Panc1 (cell line): ENCODE results near the gene NUP210. TPM values are rescaled to one million over a fixed set of nuclear protein-coding genes. Genes with fewer than 3 reads are reported as not detected.

Experiments used
- ATAC-seq: fragments of 200-7000 bp; cut with Tn5 transposase; 2 replicates; pipeline ENCODE4 v1.9.1; 2020; ENCODE audit warnings: mild to moderate bottlenecking, moderate library complexity
- BruUV-seq: library from RNA; stranded (reverse); fragments of 400-500 nt; replicated peaks from 2 replicates; lab custom pipeline; 2021; lab: Mats Ljungman, UMichigan
- CTCF ChIA-PET: fragments of 300-600 bp; sonication (Branson Sonifier 250); formaldehyde crosslinking; loops from one replicate; lab custom pipeline; 2022; ENCODE audit warnings: antibody characterized with exemption; lab: Charles Lee
- POLR2A ChIA-PET: fragments of 300-600 bp; sonication (Branson Sonifier 250); formaldehyde crosslinking; loops from one replicate; lab custom pipeline; 2022; ENCODE audit warnings: antibody characterized with exemption; lab: Charles Lee
- DNase-seq: peaks from one replicate; pipeline ENCODE4 v3.0.0-alpha.2; 2010; ENCODE audit warnings: low read depth, low spot score
- H3K27ac ChIP-seq: 2 replicates; pipeline ENCODE4 v1.5.1; 2011; ENCODE audit warnings: mild to moderate bottlenecking, low read length, inconsistent platforms
- H3K27me3 ChIP-seq: fragments of 200-500 bp; sonication (Bioruptor generic); 2 replicates; pipeline ENCODE4 v1.6.0; 2014; ENCODE audit warnings: low read length, inconsistent platforms; ENCODE audit not compliant: control insufficient read depth, insufficient read depth
- H3K36me3 ChIP-seq: fragments of 200-500 bp; sonication (Bioruptor generic); 2 replicates; pipeline ENCODE4 v1.5.1; 2014; ENCODE audit warnings: inconsistent platforms, mild to moderate bottlenecking, low read length, moderate library complexity; ENCODE audit not compliant: control insufficient read depth, insufficient read depth
- H3K4me1 ChIP-seq: 2 replicates; pipeline ENCODE4 v1.5.1; 2011; ENCODE audit warnings: inconsistent platforms, mild to moderate bottlenecking, low read length, moderate library complexity; ENCODE audit not compliant: control insufficient read depth, insufficient read depth
- H3K4me3 ChIP-seq, 2 experiments: 2 replicates each; pipeline ENCODE4 v1.5.1; 2011 to 2012; ENCODE audit warnings: low read depth in 2 of 2, low read length in 2 of 2, mild to moderate bottlenecking in 2 of 2, inconsistent platforms in 1 of 2, moderate library complexity in 1 of 2
- H3K9me3 ChIP-seq: fragments of 200-500 bp; sonication (Bioruptor generic); 2 replicates; pipeline ENCODE4 v1.5.1; 2014; ENCODE audit warnings: low read depth, mild to moderate bottlenecking, inconsistent platforms, low read length, moderate library complexity; ENCODE audit not compliant: control insufficient read depth, insufficient read depth
- POLR2AphosphoS5 ChIP-seq: IDR thresholded peaks from 2 replicates; pipeline ENCODE4 v1.6.1; 2012; ENCODE audit warnings: mild to moderate bottlenecking, low read depth, low read length, moderate library complexity
- REST ChIP-seq, 2 experiments: IDR thresholded peaks; 2 replicates each; pipeline ENCODE4 v1.6.1; 2011 to 2012; ENCODE audit warnings: low read depth in 2 of 2, control low read depth in 1 of 2, low read length in 1 of 2, mild to moderate bottlenecking in 1 of 2, moderate library complexity in 1 of 2; ENCODE audit not compliant: insufficient read depth in 1 of 2
- SIN3A ChIP-seq: IDR thresholded peaks from 2 replicates; pipeline ENCODE4 v1.6.1; 2012; ENCODE audit warnings: low read depth, mild to moderate bottlenecking, low read length, moderate library complexity, borderline replicate concordance; ENCODE audit not compliant: insufficient read depth
- TCF7L2 ChIP-seq: IDR thresholded peaks from 2 replicates; pipeline ENCODE4 v1.6.1; 2011; ENCODE audit warnings: mild to moderate bottlenecking, low read depth, low read length, inconsistent platforms
- in situ Hi-C: cut with HindIII; loops from 2 replicates; pipeline ENCODE4 v1.10.0; 2016; ENCODE audit warnings: low sequenced_read_pairs, low pct_unique_long_range_greater_than_20kb
- intact Hi-C: fragments of 100-400 bp; cut with micrococcal nuclease; formaldehyde crosslinking; loops from one replicate; pipeline ENCODE4 v1.10.0; 2022; ENCODE audit not compliant: unreplicated experiment
- total RNA-seq: library from RNA; stranded (reverse); gene quantifications from one replicate; pipeline ENCODE4 v1.2.1, GENCODE V29; 2021; ENCODE audit not compliant: unreplicated experiment
- TF ChIP-seq, protein P1 (sequence below): fragments of 450-650 bp; IDR thresholded peaks from 2 replicates; pipeline ENCODE4 v1.5.1; 2017; ENCODE audit warnings: mild to moderate bottlenecking

The NUP210 gene
- total RNA-seq, 1 experiment from 2014 or later: 36.8 TPM

- ChIA-PET CTCF (no interaction called here), POLR2A (interaction anchor here (0.6 kb wide), 1 partner anchor 295 kb away, joined by 3 read pairs; no protein-coding TSS in a partner anchor)
- TF ChIP-seq, protein P1, sequence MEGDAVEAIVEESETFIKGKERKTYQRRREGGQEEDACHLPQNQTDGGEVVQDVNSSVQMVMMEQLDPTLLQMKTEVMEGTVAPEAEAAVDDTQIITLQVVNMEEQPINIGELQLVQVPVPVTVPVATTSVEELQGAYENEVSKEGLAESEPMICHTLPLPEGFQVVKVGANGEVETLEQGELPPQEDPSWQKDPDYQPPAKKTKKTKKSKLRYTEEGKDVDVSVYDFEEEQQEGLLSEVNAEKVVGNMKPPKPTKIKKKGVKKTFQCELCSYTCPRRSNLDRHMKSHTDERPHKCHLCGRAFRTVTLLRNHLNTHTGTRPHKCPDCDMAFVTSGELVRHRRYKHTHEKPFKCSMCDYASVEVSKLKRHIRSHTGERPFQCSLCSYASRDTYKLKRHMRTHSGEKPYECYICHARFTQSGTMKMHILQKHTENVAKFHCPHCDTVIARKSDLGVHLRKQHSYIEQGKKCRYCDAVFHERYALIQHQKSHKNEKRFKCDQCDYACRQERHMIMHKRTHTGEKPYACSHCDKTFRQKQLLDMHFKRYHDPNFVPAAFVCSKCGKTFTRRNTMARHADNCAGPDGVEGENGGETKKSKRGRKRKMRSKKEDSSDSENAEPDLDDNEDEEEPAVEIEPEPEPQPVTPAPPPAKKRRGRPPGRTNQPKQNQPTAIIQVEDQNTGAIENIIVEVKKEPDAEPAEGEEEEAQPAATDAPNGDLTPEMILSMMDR: no peak
- TF ChIP-seq TCF7L2 (no peak), SIN3A (no peak)
- no TSS peak for BruUV-seq
- H3K27ac ChIP-seq: no peak overlapping the region
- no peaks in the 10 kb centered on the region for H3K36me3 ChIP-seq
- intact Hi-C loops (no loop called here), in situ Hi-C loops (no loop called here)
- no peak overlapping the region for H3K4me3 ChIP-seq
- peaks cover 16% of the 10 kb centered on the region for H3K4me1 ChIP-seq
- ATAC-seq (no peak), DNase-seq (no peak)
- H3K27me3 ChIP-seq: no peaks in the 10 kb centered on the region
- no peaks in the 10 kb centered on the region for H3K9me3 ChIP-seq
Observed at GRCh38 chr3:13278783-13279531, 141.2 kb downstream of the NUP210 start.

- POLR2A ChIA-PET: interaction anchor here (0.6 kb wide), 1 partner anchor 294 kb away, joined by 3 read pairs; no protein-coding TSS in a partner anchor
- H3K4me3 ChIP-seq: no peak overlapping the region
- no peaks in the 10 kb centered on the region for H3K9me3 ChIP-seq
- H3K27me3 ChIP-seq: no peaks in the 10 kb centered on the region
- in situ Hi-C loops (no loop called here), intact Hi-C loops (no loop called here)
- ATAC-seq: no peak
- no TSS peak for BruUV-seq
- peak; percentile 34; the same call in 1 of the 2 replicates for TF ChIP-seq TCF7L2
- TF ChIP-seq, protein P1: no peak
- no peak for DNase-seq
- peak overlapping the region; percentile 48; the same call in 1 of the 2 replicates for H3K27ac ChIP-seq
- CTCF ChIA-PET: no interaction called here
- no peaks in the 10 kb centered on the region for H3K36me3 ChIP-seq
- peaks cover 16% of the 10 kb centered on the region for H3K4me1 ChIP-seq
Observed at GRCh38 chr3:13277860-13278531, 142.1 kb downstream of the NUP210 start.

DNA sequence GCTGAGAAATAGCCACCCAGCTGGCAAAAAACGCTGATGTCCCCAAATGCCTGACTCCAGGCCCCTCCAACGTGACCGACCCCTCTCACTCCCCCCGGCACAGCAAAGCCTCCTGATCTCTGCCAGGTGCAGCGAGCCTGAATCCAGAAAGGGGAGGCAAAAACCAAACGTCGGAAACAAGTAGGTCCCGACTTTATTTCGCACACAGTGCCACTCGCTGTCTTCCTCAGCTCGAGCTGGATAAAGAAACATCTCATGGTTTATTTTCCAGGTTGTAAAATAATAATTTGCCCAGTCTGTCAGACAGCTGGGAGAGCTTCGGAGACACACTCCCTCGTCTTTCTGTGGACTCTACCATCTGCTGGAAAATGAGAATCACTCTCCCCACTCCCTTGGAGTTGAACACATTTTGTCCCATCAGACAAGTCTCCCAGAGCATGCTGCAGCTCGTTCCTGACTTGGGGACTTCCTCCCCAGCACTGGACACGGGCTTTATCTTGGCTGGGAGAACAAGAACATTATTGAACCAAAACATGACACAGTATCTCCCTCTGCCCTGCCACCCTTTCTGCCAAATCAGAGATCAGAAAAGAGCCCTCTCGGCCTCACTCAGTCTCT, 142.8 kb downstream of the NUP210 start:
- in situ Hi-C loops (no loop called here), intact Hi-C loops (no loop called here)
- H3K9me3 ChIP-seq: no peaks in the 10 kb centered on the region
- no peaks in the 10 kb centered on the region for H3K27me3 ChIP-seq
- BruUV-seq: no TSS peak
- TF ChIP-seq SIN3A: no peak
- TF ChIP-seq, protein P1: no peak
- no peak for TF ChIP-seq POLR2AphosphoS5
- TF ChIP-seq REST (IDR thresholded peaks at IDR 0.05; ENCODE audit: insufficient read depth in 1 of 2, low read depth in 2 of 2, low read length in 1 of 2): no peak
- TF ChIP-seq TCF7L2: no peak
- H3K36me3 ChIP-seq: no peaks in the 10 kb centered on the region
- CTCF ChIA-PET: no interaction called here
- H3K27ac ChIP-seq: peak overlapping the region; percentile 48; the same call in 1 of the 2 replicates
- ATAC-seq (no peak), DNase-seq (no peak)
- H3K4me3 ChIP-seq: no peak overlapping the region
- H3K4me1 ChIP-seq: peaks cover 16% of the 10 kb centered on the region
- POLR2A ChIA-PET: no interaction called here
